Karpas-422 (cell line): ENCODE measurements around the gene SAMD8. TPM values are rescaled to one million over a fixed set of nuclear protein-coding genes. Genes with fewer than 3 reads are reported as not detected.
"Not testable (repeated sequence)": the region's sequence is repeated elsewhere in the genome, so short reads cannot be mapped to it uniquely, and the experiment has no call there.

Source experiments
- DNase-seq: peaks from one replicate; pipeline ENCODE4 v3.0.0-alpha.2; 2015
- H2AFZ ChIP-seq: fragments of 200-600 bp; sonication (generic); 2 replicates; pipeline ENCODE4 v1.6.1; 2014; ENCODE audit warnings: antibody characterized with exemption, low read length, mixed read lengths
- H3K27ac ChIP-seq: fragments of 200-600 bp; sonication (generic); 2 replicates; pipeline ENCODE4 v1.5.1; 2014; ENCODE audit warnings: mild to moderate bottlenecking, low read length, moderate library complexity
- H3K27me3 ChIP-seq: fragments of 200-600 bp; sonication (generic); 2 replicates; pipeline ENCODE4 v1.6.1; 2014; ENCODE audit warnings: low read length, mixed read lengths
- H3K36me3 ChIP-seq: fragments of 200-600 bp; sonication (generic); 2 replicates; pipeline ENCODE4 v1.6.1; 2014; ENCODE audit warnings: low read length, mixed read lengths; ENCODE audit not compliant: insufficient read depth
- H3K4me1 ChIP-seq: fragments of 200-600 bp; sonication (generic); 2 replicates; pipeline ENCODE4 v1.6.1; 2014; ENCODE audit warnings: mild to moderate bottlenecking, low read length, mixed read lengths
- H3K4me2 ChIP-seq: fragments of 200-600 bp; sonication (generic); 2 replicates; pipeline ENCODE4 v1.6.1; 2014; ENCODE audit warnings: low read length, low read depth, mild to moderate bottlenecking; ENCODE audit not compliant: poor library complexity, severe bottlenecking
- H3K4me3 ChIP-seq: fragments of 200-600 bp; sonication (generic); 2 replicates; pipeline ENCODE4 v1.5.1; 2014; ENCODE audit warnings: mild to moderate bottlenecking, antibody characterized with exemption, low read length, mixed read lengths
- H3K79me2 ChIP-seq: fragments of 200-600 bp; sonication (generic); 2 replicates; pipeline ENCODE4 v1.6.1; 2014; ENCODE audit warnings: mild to moderate bottlenecking, low read length, mixed read lengths
- H3K9ac ChIP-seq: fragments of 200-600 bp; sonication (generic); 2 replicates; pipeline ENCODE4 v1.6.0; 2014; ENCODE audit warnings: low read length
- H3K9me2 ChIP-seq: fragments of 200-600 bp; sonication (generic), shearing (Covaris generic); replicated peaks from 2 replicates; pipeline ENCODE4 v1.6.0; 2014; ENCODE audit warnings: mild to moderate bottlenecking, low read length, moderate library complexity; ENCODE audit not compliant: insufficient read depth
- H3K9me3 ChIP-seq: fragments of 300-700, 200-600 bp; sonication (generic); 2 replicates; pipeline ENCODE4 v1.6.1; 2014; ENCODE audit warnings: low read length, mixed read lengths
- H4K20me1 ChIP-seq: fragments of 200-600 bp; sonication (generic); 2 replicates; pipeline ENCODE4 v1.6.1; 2014; ENCODE audit warnings: mild to moderate bottlenecking, antibody characterized with exemption, low read length, low read depth; ENCODE audit not compliant: insufficient read depth
- total RNA-seq: library from RNA; depleted of rRNA; stranded (reverse); fragments of >200 nt; shearing (Covaris generic); gene quantifications from 2 replicates; pipeline ENCODE4 v1.2.3, GENCODE V29; 2014; ENCODE audit warnings: low replicate concordance

SAMD8 gene
- total RNA-seq, 1 experiment from 2014 or later: 18.8 TPM

DNA sequence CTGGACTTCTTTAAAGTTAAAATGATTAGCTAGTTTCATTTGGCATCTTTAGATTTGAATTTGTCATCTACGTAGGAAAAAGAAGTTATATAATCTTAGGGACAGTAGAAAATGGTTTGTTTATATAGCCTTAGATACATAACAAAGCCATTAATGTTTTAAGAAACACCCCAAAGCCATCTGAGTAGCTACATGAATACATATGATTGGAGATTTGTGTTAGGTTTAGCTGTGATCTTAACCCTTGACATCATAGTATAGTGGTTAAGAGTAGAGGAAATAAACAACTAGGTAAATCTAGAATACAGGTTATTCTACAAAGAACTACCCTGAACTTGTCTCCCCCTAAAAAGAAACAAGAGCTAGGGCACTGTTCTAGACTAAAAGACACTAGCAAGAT is 18.1 kb downstream of the SAMD8 start:
- Histone ChIP-seq H3K79me2 (peaks cover 97% of the 10 kb centered on the region), H3K27me3 (no peaks in the 10 kb centered on the region), H3K4me2 (no peak overlapping the region), H3K9me3 (no peaks in the 10 kb centered on the region), H3K27ac (no peak overlapping the region), H2AFZ (no peak overlapping the region), H3K4me1 (peaks cover 20% of the 10 kb centered on the region), H3K36me3 (peaks cover 19% of the 10 kb centered on the region; the same call in 1 of the 2 replicates), H3K9ac (no peak overlapping the region), H3K4me3 (no peak overlapping the region), H3K9me2 (no peaks in the 10 kb centered on the region), H4K20me1 (no peaks in the 10 kb centered on the region)
- DNase-seq: no peak

DNA sequence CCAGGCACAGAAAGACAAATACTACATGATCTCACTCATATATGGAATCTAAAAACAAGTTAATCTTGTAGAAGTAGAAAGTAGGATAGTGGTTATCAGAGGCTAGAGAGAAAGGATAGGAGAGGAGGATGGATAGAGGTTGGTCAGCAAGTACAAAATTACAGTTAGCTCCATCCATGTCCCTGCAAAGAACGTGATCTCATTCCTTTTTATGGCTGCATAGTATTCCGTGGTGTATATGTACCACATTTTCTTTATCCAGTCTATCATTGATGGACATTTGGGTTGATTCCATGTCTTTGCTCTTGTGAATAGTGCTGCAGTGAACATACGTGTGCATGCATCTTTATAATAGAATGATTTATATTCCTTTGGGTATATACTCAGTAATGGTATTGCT is 22.2 kb downstream of the SAMD8 start:
- H2AFZ ChIP-seq, H4K20me1 ChIP-seq, DNase-seq, H3K27me3 ChIP-seq, H3K4me2 ChIP-seq, H3K9me2 ChIP-seq, H3K4me3 ChIP-seq, H3K9ac ChIP-seq, H3K27ac ChIP-seq, H3K36me3 ChIP-seq, H3K9me3 ChIP-seq: not testable (repeated sequence)
- peaks cover 97% of the 10 kb centered on the region for H3K79me2 ChIP-seq
- H3K4me1 ChIP-seq: peaks cover 23% of the 10 kb centered on the region

DNA sequence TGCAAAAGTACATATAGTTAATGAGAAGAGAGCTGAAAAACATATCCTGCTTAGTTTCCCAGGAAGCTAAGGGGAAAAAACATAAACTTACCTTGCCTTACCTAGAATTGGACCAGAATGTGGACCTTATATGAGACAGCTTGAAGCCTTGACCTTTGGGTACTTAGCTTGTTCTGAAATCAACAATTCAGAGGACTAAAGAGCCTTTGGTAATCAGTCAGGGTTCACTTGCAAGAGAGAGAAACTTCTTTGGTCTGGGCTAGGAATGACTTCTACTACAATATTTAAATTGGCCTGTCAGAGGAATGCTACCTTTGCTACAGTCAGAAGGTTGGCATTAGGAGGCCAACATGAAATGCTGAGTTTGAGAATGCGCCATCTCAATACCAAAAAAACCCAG is 24.9 kb downstream of the SAMD8 start:
- H3K27ac ChIP-seq: no peak overlapping the region
- no peaks in the 10 kb centered on the region for H3K9me3 ChIP-seq
- H3K4me3 ChIP-seq: no peak overlapping the region
- no peaks in the 10 kb centered on the region for H3K9me2 ChIP-seq
- H3K4me2 ChIP-seq: no peak overlapping the region
- DNase-seq: no peak
- no peak overlapping the region for H3K9ac ChIP-seq
- H2AFZ ChIP-seq: no peak overlapping the region
- H3K36me3 ChIP-seq: peaks cover 4% of the 10 kb centered on the region; the same call in 1 of the 2 replicates
- peaks cover 23% of the 10 kb centered on the region for H3K4me1 ChIP-seq
- H3K27me3 ChIP-seq: no peaks in the 10 kb centered on the region
- peaks cover 97% of the 10 kb centered on the region for H3K79me2 ChIP-seq
- H4K20me1 ChIP-seq: 0 out of 2 replicates have a peak, but pooled peaks cover 6% of the 10 kb centered on the region

DNA sequence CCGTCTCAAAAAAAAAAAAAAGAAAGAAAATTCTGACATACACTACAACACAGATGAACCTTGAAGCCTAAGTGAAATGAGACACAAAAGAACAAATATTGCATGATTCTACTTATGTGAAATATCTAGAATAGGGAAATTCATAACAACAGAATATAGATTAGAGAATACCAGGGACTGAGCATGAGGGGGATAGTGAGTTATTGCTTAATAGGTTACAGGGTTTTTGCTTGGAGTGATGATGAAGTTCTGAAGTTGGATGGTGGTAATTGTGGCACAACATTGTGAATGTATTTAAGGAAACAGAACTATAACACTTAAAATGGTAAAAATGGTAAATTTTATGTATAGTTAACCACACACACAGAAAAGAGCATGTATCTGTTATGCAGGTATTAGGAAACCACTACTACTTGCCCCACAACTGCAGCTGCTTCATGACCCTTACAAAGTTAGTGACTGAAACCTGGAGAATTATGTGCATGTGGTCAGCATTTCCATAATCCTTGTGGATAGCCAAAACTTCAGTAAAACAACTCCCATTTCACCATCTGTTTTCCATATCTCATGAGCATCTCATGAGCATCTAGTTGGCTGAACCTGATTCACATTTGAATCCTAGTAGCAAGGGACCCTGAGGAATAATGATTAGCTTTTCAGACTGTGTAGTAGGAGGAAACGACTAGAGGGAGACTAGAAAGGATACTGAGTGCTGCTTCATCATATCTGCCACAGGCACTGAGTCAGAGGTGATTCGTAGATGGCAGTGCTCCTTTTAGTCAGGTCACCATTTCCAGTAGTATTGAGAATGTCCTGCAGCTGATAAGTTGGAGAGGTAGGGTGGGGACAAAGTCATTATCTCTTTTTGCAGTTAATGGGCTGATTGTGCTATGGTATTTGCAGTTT is 26.3 kb downstream of the SAMD8 start:
- H3K9me2 ChIP-seq: no peaks in the 10 kb centered on the region
- H3K9me3 ChIP-seq: no peaks in the 10 kb centered on the region
- no peak overlapping the region for H2AFZ ChIP-seq
- H3K4me2 ChIP-seq: no peak overlapping the region
- no peaks in the 10 kb centered on the region for H3K27me3 ChIP-seq
- peaks cover 23% of the 10 kb centered on the region for H3K4me1 ChIP-seq
- peaks cover 98% of the 10 kb centered on the region for H3K79me2 ChIP-seq
- H3K36me3 ChIP-seq: peaks cover 4% of the 10 kb centered on the region; the same call in 1 of the 2 replicates
- H3K27ac ChIP-seq: no peak overlapping the region; the same call in 1 of the 2 replicates
- no peak overlapping the region for H3K9ac ChIP-seq
- H3K4me3 ChIP-seq: no peak overlapping the region
- DNase-seq: peak; percentile 44
- H4K20me1 ChIP-seq: 0 out of 2 replicates have a peak, but pooled peaks cover 6% of the 10 kb centered on the region

DNA sequence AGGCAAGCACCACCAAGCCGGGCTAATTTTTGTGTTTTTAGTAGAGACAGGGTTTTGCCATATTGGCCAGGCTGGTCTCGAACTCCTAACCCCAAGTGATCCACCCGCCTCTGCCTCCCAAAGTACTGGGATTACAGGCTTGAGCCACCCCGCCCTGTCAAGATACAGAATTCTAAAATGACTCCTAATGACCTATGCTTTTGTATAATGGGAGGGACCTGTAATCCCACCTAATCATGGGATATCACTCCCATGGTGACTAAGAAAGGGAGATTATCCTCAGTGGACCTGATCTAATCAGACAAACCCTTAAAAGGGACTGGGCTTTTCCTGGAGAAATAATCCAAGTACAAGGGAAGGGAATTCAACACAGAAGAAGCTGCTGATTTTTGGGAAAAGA is 28.8 kb downstream of the SAMD8 start:
- peaks cover 31% of the 10 kb centered on the region for H3K4me1 ChIP-seq
- no peak for DNase-seq
- no peaks in the 10 kb centered on the region for H3K9me2 ChIP-seq
- H3K36me3 ChIP-seq: no peaks in the 10 kb centered on the region
- H2AFZ ChIP-seq: no peak overlapping the region
- H3K9ac ChIP-seq: no peak overlapping the region
- peaks cover 98% of the 10 kb centered on the region for H3K79me2 ChIP-seq
- no peak overlapping the region for H3K4me2 ChIP-seq
- H3K9me3 ChIP-seq: no peaks in the 10 kb centered on the region
- H3K4me3 ChIP-seq: no peak overlapping the region
- no peaks in the 10 kb centered on the region for H3K27me3 ChIP-seq
- no peak overlapping the region for H3K27ac ChIP-seq
- 0 out of 2 replicates have a peak, but pooled peaks cover 6% of the 10 kb centered on the region for H4K20me1 ChIP-seq

DNA sequence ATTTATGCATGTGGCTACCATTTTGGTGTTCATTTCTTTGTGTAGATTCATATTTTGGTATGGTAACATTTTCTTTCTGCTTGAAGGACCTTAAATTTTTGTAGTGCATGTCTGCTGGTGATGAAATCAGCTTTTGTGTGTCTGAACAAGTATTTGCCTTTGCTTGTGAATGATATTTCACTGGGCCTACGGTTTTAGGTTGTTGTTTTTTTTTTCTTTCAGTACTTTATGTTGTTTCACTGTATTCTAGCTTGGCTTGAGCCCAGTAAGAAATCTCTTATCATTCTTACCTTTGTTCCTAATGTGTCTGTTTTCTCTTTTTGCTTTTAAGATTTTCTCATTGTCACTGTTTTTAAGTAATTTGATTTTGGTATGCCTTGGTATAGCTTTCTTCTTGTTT is 31.9 kb downstream of the SAMD8 start:
- peaks cover 96% of the 10 kb centered on the region for H3K79me2 ChIP-seq
- no peak for DNase-seq
- H3K9ac ChIP-seq: no peak overlapping the region
- H3K4me1 ChIP-seq: peaks cover 9% of the 10 kb centered on the region; the same call in 1 of the 2 replicates
- no peaks in the 10 kb centered on the region for H3K36me3 ChIP-seq
- H3K27me3 ChIP-seq: no peaks in the 10 kb centered on the region
- no peak overlapping the region for H3K4me2 ChIP-seq
- no peaks in the 10 kb centered on the region for H3K9me3 ChIP-seq
- no peak overlapping the region for H3K27ac ChIP-seq
- no peak overlapping the region for H2AFZ ChIP-seq
- H4K20me1 ChIP-seq: no peaks in the 10 kb centered on the region
- no peak overlapping the region for H3K4me3 ChIP-seq
- no peaks in the 10 kb centered on the region for H3K9me2 ChIP-seq

DNA sequence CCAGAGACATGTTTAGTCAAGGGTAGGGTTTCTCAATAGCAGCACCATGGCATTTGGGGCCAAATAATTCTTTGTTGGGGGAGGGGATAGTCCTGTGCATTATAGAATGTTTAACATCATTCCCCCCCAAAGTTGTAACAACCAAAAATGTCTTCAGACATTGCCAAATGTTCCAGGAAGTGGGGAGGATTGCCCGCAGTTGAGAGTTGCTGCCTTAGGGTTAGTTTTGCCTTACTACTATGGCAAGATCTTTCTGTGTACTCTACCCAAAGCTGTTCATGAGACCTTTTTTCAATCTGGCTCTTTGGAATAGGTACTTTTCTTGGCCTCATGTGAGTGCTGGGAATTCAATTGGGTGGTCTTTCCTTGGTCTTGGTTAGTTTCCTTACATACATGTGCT is 34.1 kb downstream of the SAMD8 start:
- Histone ChIP-seq H3K27me3 (no peaks in the 10 kb centered on the region), H3K4me3 (no peak overlapping the region), H3K9me3 (no peaks in the 10 kb centered on the region), H3K9me2 (no peaks in the 10 kb centered on the region), H3K4me2 (no peak overlapping the region), H3K79me2 (peaks cover 95% of the 10 kb centered on the region), H2AFZ (no peak overlapping the region), H4K20me1 (no peaks in the 10 kb centered on the region), H3K9ac (no peak overlapping the region), H3K4me1 (peaks cover 9% of the 10 kb centered on the region; the same call in 1 of the 2 replicates), H3K36me3 (peaks cover 5% of the 10 kb centered on the region), H3K27ac (no peak overlapping the region)
- DNase-seq: no peak

DNA sequence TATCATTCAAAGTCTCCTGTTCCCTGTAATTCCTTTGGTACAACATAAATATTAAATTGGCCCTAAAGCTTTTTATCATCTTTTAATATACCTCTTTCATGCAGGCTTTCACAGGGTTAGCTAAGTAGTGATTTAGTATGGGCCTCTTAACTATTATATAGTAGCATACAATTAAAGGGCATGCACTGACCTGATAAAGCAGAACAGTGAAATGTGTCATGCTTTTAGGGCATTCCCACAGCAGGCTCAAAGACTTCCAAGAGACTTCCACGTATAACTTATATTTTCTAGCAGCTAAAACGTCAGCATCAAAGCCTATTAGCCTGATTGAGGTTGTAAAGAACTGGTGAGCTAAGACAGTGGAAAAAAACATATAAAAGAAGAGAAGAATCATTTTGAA is 35.3 kb downstream of the SAMD8 start:
- Histone ChIP-seq H4K20me1 (no peaks in the 10 kb centered on the region), H3K9me3 (no peaks in the 10 kb centered on the region), H3K9me2 (no peaks in the 10 kb centered on the region), H3K27ac (no peak overlapping the region), H2AFZ (no peak overlapping the region), H3K4me1 (peaks cover 9% of the 10 kb centered on the region; the same call in 1 of the 2 replicates), H3K27me3 (no peaks in the 10 kb centered on the region), H3K4me2 (no peak overlapping the region), H3K9ac (no peak overlapping the region), H3K36me3 (peaks cover 10% of the 10 kb centered on the region), H3K4me3 (no peak overlapping the region), H3K79me2 (peaks cover 94% of the 10 kb centered on the region)
- no peak for DNase-seq
